HepG2 (cell line): ENCODE measurements around the gene CDAN1.

Source experiments
- CBX5 ChIP-seq: sonication (generic); formaldehyde crosslinking; IDR thresholded peaks from 2 replicates; pipeline ENCODE4 v1.4.0; 2020; ENCODE audit warnings: missing genetic modification reagents, borderline replicate concordance
- CEBPB ChIP-seq: IDR thresholded peaks from 2 replicates; pipeline ENCODE4 v1.6.1; 2011; ENCODE audit warnings: low read depth, low read length, improper control_type of control experiment, borderline replicate concordance
- EZH2 ChIP-seq: conservative IDR thresholded peaks from 2 replicates; pipeline ENCODE4 v1.6.1; 2012; ENCODE audit warnings: mild to moderate bottlenecking, low read depth, low read length, moderate library complexity
- MIXL1 ChIP-seq: IDR thresholded peaks from 2 replicates; pipeline ENCODE4 v1.6.1; 2016
- MTF2 ChIP-seq: sonication (generic); formaldehyde crosslinking; IDR thresholded peaks from 2 replicates; pipeline ENCODE4 v1.5.0; 2020; ENCODE audit warnings: missing genetic modification reagents, borderline replicate concordance
- RAD51 ChIP-seq: fragments of 450-650 bp; IDR thresholded peaks from 2 replicates; pipeline ENCODE4 v1.6.1; 2016; ENCODE audit warnings: borderline replicate concordance
- RFX5 ChIP-seq: IDR thresholded peaks from 2 replicates; pipeline ENCODE4 v1.6.1; 2011; ENCODE audit warnings: low read depth, low read length, improper control_type of control experiment
- TF ChIP-seq, protein P1 (sequence below), 2 experiments: IDR thresholded peaks; 2 replicates each; pipeline ENCODE4 v1.6.1; 2011 to 2012; ENCODE audit warnings: low read length in 2 of 2, borderline replicate concordance in 1 of 2, low read depth in 1 of 2, mild to moderate bottlenecking in 1 of 2, moderate library complexity in 1 of 2
- TF ChIP-seq, protein P2 (sequence below): fragments of 450-650 bp; IDR thresholded peaks from 2 replicates; pipeline ENCODE4 v1.6.1; 2016

- TF ChIP-seq MIXL1 (CRISPR knock-in tag) = no peak
- TF ChIP-seq RAD51 = no peak
- TF ChIP-seq CEBPB = no peak
- no peak for TF ChIP-seq CBX5 (CRISPR knock-in tag)
- no peak for TF ChIP-seq RFX5
- TF ChIP-seq, protein P1, sequence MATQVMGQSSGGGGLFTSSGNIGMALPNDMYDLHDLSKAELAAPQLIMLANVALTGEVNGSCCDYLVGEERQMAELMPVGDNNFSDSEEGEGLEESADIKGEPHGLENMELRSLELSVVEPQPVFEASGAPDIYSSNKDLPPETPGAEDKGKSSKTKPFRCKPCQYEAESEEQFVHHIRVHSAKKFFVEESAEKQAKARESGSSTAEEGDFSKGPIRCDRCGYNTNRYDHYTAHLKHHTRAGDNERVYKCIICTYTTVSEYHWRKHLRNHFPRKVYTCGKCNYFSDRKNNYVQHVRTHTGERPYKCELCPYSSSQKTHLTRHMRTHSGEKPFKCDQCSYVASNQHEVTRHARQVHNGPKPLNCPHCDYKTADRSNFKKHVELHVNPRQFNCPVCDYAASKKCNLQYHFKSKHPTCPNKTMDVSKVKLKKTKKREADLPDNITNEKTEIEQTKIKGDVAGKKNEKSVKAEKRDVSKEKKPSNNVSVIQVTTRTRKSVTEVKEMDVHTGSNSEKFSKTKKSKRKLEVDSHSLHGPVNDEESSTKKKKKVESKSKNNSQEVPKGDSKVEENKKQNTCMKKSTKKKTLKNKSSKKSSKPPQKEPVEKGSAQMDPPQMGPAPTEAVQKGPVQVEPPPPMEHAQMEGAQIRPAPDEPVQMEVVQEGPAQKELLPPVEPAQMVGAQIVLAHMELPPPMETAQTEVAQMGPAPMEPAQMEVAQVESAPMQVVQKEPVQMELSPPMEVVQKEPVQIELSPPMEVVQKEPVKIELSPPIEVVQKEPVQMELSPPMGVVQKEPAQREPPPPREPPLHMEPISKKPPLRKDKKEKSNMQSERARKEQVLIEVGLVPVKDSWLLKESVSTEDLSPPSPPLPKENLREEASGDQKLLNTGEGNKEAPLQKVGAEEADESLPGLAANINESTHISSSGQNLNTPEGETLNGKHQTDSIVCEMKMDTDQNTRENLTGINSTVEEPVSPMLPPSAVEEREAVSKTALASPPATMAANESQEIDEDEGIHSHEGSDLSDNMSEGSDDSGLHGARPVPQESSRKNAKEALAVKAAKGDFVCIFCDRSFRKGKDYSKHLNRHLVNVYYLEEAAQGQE (IDR thresholded peaks at IDR 0.05; ENCODE audit: borderline replicate concordance in 1 of 2, low read depth in 1 of 2, low read length in 2 of 2) = no peak
- TF ChIP-seq EZH2 = no peak
- TF ChIP-seq MTF2 = no peak
- TF ChIP-seq, protein P2, sequence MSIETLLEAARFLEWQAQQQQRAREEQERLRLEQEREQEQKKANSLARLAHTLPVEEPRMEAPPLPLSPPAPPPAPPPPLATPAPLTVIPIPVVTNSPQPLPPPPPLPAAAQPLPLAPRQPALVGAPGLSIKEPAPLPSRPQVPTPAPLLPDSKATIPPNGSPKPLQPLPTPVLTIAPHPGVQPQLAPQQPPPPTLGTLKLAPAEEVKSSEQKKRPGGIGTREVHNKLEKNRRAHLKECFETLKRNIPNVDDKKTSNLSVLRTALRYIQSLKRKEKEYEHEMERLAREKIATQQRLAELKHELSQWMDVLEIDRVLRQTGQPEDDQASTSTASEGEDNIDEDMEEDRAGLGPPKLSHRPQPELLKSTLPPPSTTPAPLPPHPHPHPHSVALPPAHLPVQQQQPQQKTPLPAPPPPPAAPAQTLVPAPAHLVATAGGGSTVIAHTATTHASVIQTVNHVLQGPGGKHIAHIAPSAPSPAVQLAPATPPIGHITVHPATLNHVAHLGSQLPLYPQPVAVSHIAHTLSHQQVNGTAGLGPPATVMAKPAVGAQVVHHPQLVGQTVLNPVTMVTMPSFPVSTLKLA = no peak
Measured at GRCh38 chr15:42785569-42785968, 48.6 kb upstream of the CDAN1 start.
